ENCODE measurements around the gene ABTB2. TPM values are rescaled to one million over a fixed set of nuclear protein-coding genes. Genes with fewer than 3 reads are reported as not detected.

The ABTB2 gene
- total and polyA plus RNA-seq, 9 of the 15 experiments (the other 6 are each of a cell fraction or from before 2014, with no cell fraction given), result 0.03 to 0.18 (median 0.12) TPM; not detected in 2

DNA sequence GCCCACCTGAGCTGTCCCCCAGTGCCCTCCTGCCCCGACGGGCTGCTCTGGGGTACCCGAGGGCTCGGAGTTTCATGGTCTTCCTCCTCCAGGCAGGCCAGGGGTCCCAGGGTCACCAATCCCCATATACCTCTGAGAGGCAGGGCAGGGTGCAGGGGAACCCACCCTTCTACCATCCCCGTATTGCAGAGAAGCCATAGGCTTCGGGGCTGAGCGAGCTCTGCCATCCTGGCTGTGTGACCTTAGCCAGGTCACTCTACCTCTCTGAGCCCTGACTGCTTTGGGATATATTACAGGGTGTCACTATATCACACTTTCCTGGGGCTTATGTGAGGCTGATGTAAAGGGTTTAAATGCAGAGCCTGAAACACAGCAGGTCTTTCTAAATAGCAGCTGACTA lies 195.0 kb downstream of the ABTB2 start:
- WGBS (ENCODE audit: insufficient coverage, low coverage, missing lambda C conversion rate), result 48% methylated on average over 4 of the region's 7 CpGs
- ChIA-PET CTCF (ENCODE audit: low intra/inter-chr PET ratio) (no interaction called here), POLR2A (no interaction called here)
- no peak overlapping the region for H3K27ac ChIP-seq (ENCODE audit: extremely low read depth, low read depth, low read length)
- H4K20me1 ChIP-seq (replicated peaks; ENCODE audit: control insufficient read depth, insufficient read depth, low read length), result peaks cover 12% of the 10 kb centered on the region
- ATAC-seq (no peak), FAIRE-seq (no peak), DNase-seq (ENCODE audit: extremely low read depth in 1 of 4, low spot score in 3 of 4) (no peak)
- intact Hi-C loops (cut with micrococcal nuclease), result no loop called here
- no peak overlapping the region for H3K4me2 ChIP-seq (ENCODE audit: insufficient read depth, low read length)
- no peaks in the 10 kb centered on the region for H3K36me3 ChIP-seq (ENCODE audit: control insufficient read depth, insufficient read depth, low read length)
- BruUV-seq (replicated peaks), result no TSS peak
- no peaks in the 10 kb centered on the region for H3K79me2 ChIP-seq (ENCODE audit: control insufficient read depth, insufficient read depth, low read length)
- peaks cover 16 to 52% of the 10 kb centered on the region in 2 experiments; a peak in 4 of 5 replicates for H3K27me3 ChIP-seq (ENCODE audit: control insufficient read depth in 2 of 2, insufficient read depth in 2 of 2, low read length in 2 of 2)
- no peaks in the 10 kb centered on the region for H3K9me1 ChIP-seq (ENCODE audit: control insufficient read depth, insufficient read depth, low read length)
- no peaks in the 10 kb centered on the region for H3K9me3 ChIP-seq (replicated peaks; ENCODE audit: control insufficient read depth, insufficient read depth, low read depth, low read length)
- in situ Hi-C loops (cut with MboI), result loop anchor here (25.0 kb wide), 1 partner anchor 326 kb away; no protein-coding TSS in a partner anchor
- peaks cover 8 to 16% of the 10 kb centered on the region in 2 experiments; a peak in 4 of 5 replicates for H3K4me1 ChIP-seq (replicated peaks in 1 of 2; ENCODE audit: control insufficient read depth in 2 of 2, insufficient read depth in 2 of 2, low read length in 2 of 2)
- no peak overlapping the region for H3K9ac ChIP-seq (ENCODE audit: insufficient read depth in 1 of 2, low read depth in 2 of 2, low read length in 2 of 2)
- H3K4me3 ChIP-seq, result no peak overlapping the region
- peak; percentile 76 for TF ChIP-seq BCOR (IDR thresholded peaks at IDR 0.05)
- peak; percentile 77 for TF ChIP-seq ZFP36 (IDR thresholded peaks at IDR 0.05; ENCODE audit: low read depth, low read length, partially characterized antibody)
- TF ChIP-seq ZNF354B (CRISPR knock-in tag; IDR thresholded peaks at IDR 0.05), result no peak
- TF ChIP-seq, protein P1, sequence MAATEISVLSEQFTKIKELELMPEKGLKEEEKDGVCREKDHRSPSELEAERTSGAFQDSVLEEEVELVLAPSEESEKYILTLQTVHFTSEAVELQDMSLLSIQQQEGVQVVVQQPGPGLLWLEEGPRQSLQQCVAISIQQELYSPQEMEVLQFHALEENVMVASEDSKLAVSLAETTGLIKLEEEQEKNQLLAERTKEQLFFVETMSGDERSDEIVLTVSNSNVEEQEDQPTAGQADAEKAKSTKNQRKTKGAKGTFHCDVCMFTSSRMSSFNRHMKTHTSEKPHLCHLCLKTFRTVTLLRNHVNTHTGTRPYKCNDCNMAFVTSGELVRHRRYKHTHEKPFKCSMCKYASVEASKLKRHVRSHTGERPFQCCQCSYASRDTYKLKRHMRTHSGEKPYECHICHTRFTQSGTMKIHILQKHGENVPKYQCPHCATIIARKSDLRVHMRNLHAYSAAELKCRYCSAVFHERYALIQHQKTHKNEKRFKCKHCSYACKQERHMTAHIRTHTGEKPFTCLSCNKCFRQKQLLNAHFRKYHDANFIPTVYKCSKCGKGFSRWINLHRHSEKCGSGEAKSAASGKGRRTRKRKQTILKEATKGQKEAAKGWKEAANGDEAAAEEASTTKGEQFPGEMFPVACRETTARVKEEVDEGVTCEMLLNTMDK (IDR thresholded peaks at IDR 0.05; ENCODE audit: borderline replicate concordance, insufficient read depth, low read depth, low read length, poor library complexity, severe bottlenecking), result no peak
- no peak for TF ChIP-seq TGIF2 (CRISPR knock-in tag; IDR thresholded peaks at IDR 0.05)
- TF ChIP-seq, protein P2, sequence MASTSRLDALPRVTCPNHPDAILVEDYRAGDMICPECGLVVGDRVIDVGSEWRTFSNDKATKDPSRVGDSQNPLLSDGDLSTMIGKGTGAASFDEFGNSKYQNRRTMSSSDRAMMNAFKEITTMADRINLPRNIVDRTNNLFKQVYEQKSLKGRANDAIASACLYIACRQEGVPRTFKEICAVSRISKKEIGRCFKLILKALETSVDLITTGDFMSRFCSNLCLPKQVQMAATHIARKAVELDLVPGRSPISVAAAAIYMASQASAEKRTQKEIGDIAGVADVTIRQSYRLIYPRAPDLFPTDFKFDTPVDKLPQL (IDR thresholded peaks at IDR 0.05; ENCODE audit: extremely low read depth, insufficient read length), result no peak
- no peak for TF ChIP-seq RBFOX2 (IDR thresholded peaks at IDR 0.05; ENCODE audit: low read depth, low read length)
- no peak for TF ChIP-seq PHF20 (IDR thresholded peaks at IDR 0.05; ENCODE audit: partially characterized antibody)
- TF ChIP-seq TFAP4 (CRISPR knock-in tag; IDR thresholded peaks at IDR 0.05; ENCODE audit: borderline replicate concordance), result no peak
- no peak for TF ChIP-seq BACH1 (tag; IDR thresholded peaks at IDR 0.05)
- no peak for TF ChIP-seq MBD2 (IDR thresholded peaks at IDR 0.05; ENCODE audit: borderline replicate concordance, low read depth)
- peak; percentile 83 for TF ChIP-seq RBM25 (IDR thresholded peaks at IDR 0.05; ENCODE audit: low read depth, low read length, severe bottlenecking)
- no peak overlapping the region for H2AFZ ChIP-seq (ENCODE audit: low read depth, low read length)

All from K562 (cell line).